H1 (cell line): ENCODE results near the gene PDZD2. TPM values are rescaled to one million over a fixed set of nuclear protein-coding genes. Genes with fewer than 3 reads are reported as not detected.

Experiments
- CTCF ChIA-PET: fragments of 300-600 bp; sonication (Branson Sonifier 250); formaldehyde crosslinking; loops from one replicate; lab custom pipeline; 2021; ENCODE audit not compliant: partially characterized antibody; lab: Charles Lee
- POLR2A ChIA-PET: fragments of 300-600 bp; sonication (Branson Sonifier 250); formaldehyde crosslinking; loops from one replicate; lab custom pipeline; 2021; ENCODE audit warnings: inconsistent platforms; ENCODE audit not compliant: partially characterized antibody; lab: Charles Lee
- DNase-seq, 2 experiments: peaks; one replicate each; pipeline versions ENCODE4 v3.0.0 to v3.0.0-alpha.2; 2010 to 2022; ENCODE audit warnings: low spot score in 2 of 2, low read depth in 1 of 2, mixed read lengths in 1 of 2
- FAIRE-seq: peaks from 2 replicates; lab custom pipeline; 2011; peaks lifted over from hg19 to GRCh38; lab: Jason Lieb, UNC
- H2AFZ ChIP-seq: 2 replicates; pipeline ENCODE4 v1.8.1; 2012; ENCODE audit warnings: low read length, inconsistent platforms
- H2AK5ac ChIP-seq: 2 replicates; pipeline ENCODE4 v1.6.1; 2013; ENCODE audit warnings: low read depth, low read length
- H2BK120ac ChIP-seq: replicated peaks from 2 replicates; pipeline ENCODE3; 2013; ENCODE audit warnings: low read depth, low read length, inconsistent platforms
- H2BK12ac ChIP-seq: 2 replicates; pipeline ENCODE4 v1.6.1; 2013; ENCODE audit warnings: low read depth, low read length
- H2BK15ac ChIP-seq: 2 replicates; pipeline ENCODE4 v1.6.1; 2013; ENCODE audit warnings: low read length
- H2BK20ac ChIP-seq: 2 replicates; pipeline ENCODE4 v1.6.1; 2013; ENCODE audit warnings: low read length
- H2BK5ac ChIP-seq: 2 replicates; pipeline ENCODE4 v1.6.1; 2013; ENCODE audit warnings: low read depth, low read length
- H3K14ac ChIP-seq: 2 replicates; pipeline ENCODE4 v1.6.1; 2013; ENCODE audit warnings: inconsistent platforms; ENCODE audit not compliant: insufficient read length
- H3K18ac ChIP-seq: 2 replicates; pipeline ENCODE4 v1.6.1; 2013; ENCODE audit warnings: low read length; ENCODE audit errors: extremely low read depth
- H3K23ac ChIP-seq: 2 replicates; pipeline ENCODE4 v1.6.1; 2013; ENCODE audit warnings: inconsistent platforms; ENCODE audit not compliant: insufficient read length
- H3K23me2 ChIP-seq: 2 replicates; pipeline ENCODE4 v1.6.1; 2013; ENCODE audit warnings: low read depth, low read length
- H3K27ac ChIP-seq: 2 replicates; pipeline ENCODE4 v1.6.1; 2011; ENCODE audit warnings: low read depth, low read length, inconsistent platforms
- H3K27me3 ChIP-seq, 4 experiments: replicated peaks in 1 of 4; 1 replicate in 1 of 4; 2 replicates in 3 of 4; pipeline versions ENCODE4 v1.6.1 to v1.8.1; 2011 to 2013; ENCODE audit warnings: low read length in 3 of 4, mild to moderate bottlenecking in 3 of 4, inconsistent platforms in 2 of 4, mixed read lengths in 2 of 4, moderate library complexity in 1 of 4; ENCODE audit not compliant: control insufficient read depth in 3 of 4, insufficient read depth in 3 of 4; ENCODE audit errors: extremely low read depth in 1 of 4
- H3K36me3 ChIP-seq, 4 experiments: 2 replicates each; pipeline versions ENCODE4 v1.6.1 to v1.8.1; 2011 to 2013; ENCODE audit warnings: mild to moderate bottlenecking in 4 of 4, low read length in 3 of 4, moderate library complexity in 2 of 4, control low read depth in 1 of 4, inconsistent platforms in 1 of 4; ENCODE audit not compliant: insufficient read depth in 4 of 4, control insufficient read depth in 2 of 4
- H3K4ac ChIP-seq: replicated peaks from 2 replicates; pipeline ENCODE3; 2013; ENCODE audit warnings: low read length, low read depth, mixed read lengths, inconsistent platforms; ENCODE audit not compliant: insufficient read length
- H3K4me1 ChIP-seq, 4 experiments: replicated peaks in 1 of 4; 1 replicate in 1 of 4; 2 replicates in 3 of 4; pipeline versions ENCODE4 v1.6.1 to v1.8.1; 2011 to 2013; ENCODE audit warnings: low read length in 3 of 4, inconsistent platforms in 2 of 4, mixed read lengths in 1 of 4; ENCODE audit not compliant: insufficient read depth in 4 of 4, control insufficient read depth in 3 of 4
- H3K4me2 ChIP-seq, 2 experiments: 2 replicates each; pipeline versions ENCODE4 v1.6.1 to v1.8.1; 2011 to 2013; ENCODE audit warnings: low read depth in 2 of 2, low read length in 2 of 2, control low read depth in 1 of 2, inconsistent platforms in 1 of 2, mild to moderate bottlenecking in 1 of 2; ENCODE audit not compliant: insufficient read depth in 1 of 2
- H3K4me3 ChIP-seq, 4 experiments: fragments of 200-600, 300-600 bp in 1 of 4; sonication (generic), shearing (Covaris generic), sonication (Bioruptor Twin) in 1 of 4; 2 replicates each; pipeline versions ENCODE4 v1.5.1 to v1.8.1; 2011 to 2016; ENCODE audit warnings: low read length in 4 of 4, low read depth in 3 of 4, control low read depth in 2 of 4, inconsistent platforms in 2 of 4, mild to moderate bottlenecking in 2 of 4, mixed read lengths in 1 of 4, moderate library complexity in 1 of 4; ENCODE audit not compliant: insufficient read depth in 2 of 4; ENCODE audit errors: extremely low read depth in 1 of 4
- H3K56ac ChIP-seq: replicated peaks from 2 replicates; pipeline ENCODE3; 2013; ENCODE audit warnings: low read depth, mild to moderate bottlenecking, mixed read lengths, low read length, inconsistent platforms; ENCODE audit not compliant: insufficient read length
- H3K79me1 ChIP-seq: 2 replicates; pipeline ENCODE4 v1.6.1; 2013; ENCODE audit warnings: low read depth, low read length, control low read depth
- H3K79me2 ChIP-seq, 2 experiments: 2 replicates each; pipeline versions ENCODE4 v1.6.1 to v1.8.1; 2012 to 2013; ENCODE audit warnings: low read length in 2 of 2, mild to moderate bottlenecking in 2 of 2, inconsistent platforms in 1 of 2; ENCODE audit not compliant: insufficient read depth in 2 of 2, control insufficient read depth in 1 of 2
- H3K9ac ChIP-seq, 4 experiments: replicated peaks in 1 of 4; 1 replicate in 1 of 4; 2 replicates in 3 of 4; pipeline versions ENCODE4 v1.6.1 to v1.8.1; 2011 to 2013; ENCODE audit warnings: low read depth in 3 of 4, low read length in 3 of 4, control low read depth in 2 of 4, mild to moderate bottlenecking in 2 of 4, moderate library complexity in 2 of 4, inconsistent platforms in 1 of 4; ENCODE audit errors: extremely low read depth in 1 of 4
- H3K9me3 ChIP-seq, 2 experiments: 2 replicates each; pipeline versions ENCODE4 v1.6.1 to v1.8.1; 2012 to 2013; ENCODE audit warnings: mild to moderate bottlenecking in 2 of 2, moderate library complexity in 2 of 2, control low read depth in 1 of 2, inconsistent platforms in 1 of 2, low read depth in 1 of 2, low read length in 1 of 2, mixed read lengths in 1 of 2; ENCODE audit not compliant: insufficient read depth in 2 of 2
- H4K20me1 ChIP-seq, 2 experiments: replicated peaks in 1 of 2; 2 replicates each; pipeline versions ENCODE3 to v1.8.1; 2011 to 2013; ENCODE audit warnings: inconsistent platforms in 2 of 2, low read length in 2 of 2, mild to moderate bottlenecking in 1 of 2; ENCODE audit not compliant: insufficient read depth in 2 of 2, control insufficient read depth in 1 of 2
- H4K5ac ChIP-seq: 2 replicates; pipeline ENCODE4 v1.6.1; 2013; ENCODE audit warnings: low read length, low read depth, mixed read lengths, inconsistent platforms; ENCODE audit not compliant: insufficient read length
- H4K8ac ChIP-seq: 2 replicates; pipeline ENCODE4 v1.8.0; 2013; ENCODE audit warnings: mild to moderate bottlenecking, moderate library complexity, low read length, inconsistent platforms; ENCODE audit not compliant: insufficient read depth; ENCODE audit errors: extremely low read depth
- H4K91ac ChIP-seq: replicated peaks from 2 replicates; pipeline ENCODE3; 2013; ENCODE audit warnings: low read length, mixed read lengths, inconsistent platforms; ENCODE audit not compliant: insufficient read length
- FOSL1 ChIP-seq: IDR thresholded peaks from 2 replicates; pipeline ENCODE4 v1.6.1; 2011; ENCODE audit warnings: mild to moderate bottlenecking, low read depth, low read length, moderate library complexity; ENCODE audit not compliant: insufficient read depth
- WGBS, 2 experiments: shearing (Covaris generic) in 1 of 2; methylation state at CpG; one replicate each; pipeline versions ENCODE4 v1.1.6 to v1.1.7; 2013 to 2015; ENCODE audit warnings: low lambda C conversion rate in 2 of 2, mixed read lengths in 2 of 2, inconsistent platforms in 1 of 2, low coverage in 1 of 2, missing lambda C conversion rate in 1 of 2; ENCODE audit not compliant: insufficient replicate concordance in 2 of 2, insufficient coverage in 1 of 2, insufficient read length in 1 of 2; ENCODE audit errors: extremely low coverage in 1 of 2, missing lambda C conversion rate in 1 of 2; 5-methylcytosine and 5-hydroxymethylcytosine counted together
- polyA plus RNA-seq, 7 experiments: library from polyadenylated mRNA; depleted of rRNA in 3 of 7; stranded (reverse) in 5 of 7; unstranded in 2 of 7; fragments of >200 nt in 5 of 7; fragments of 200-250 nt in 2 of 7; gene quantifications; 1 replicate in 5 of 7; 2 replicates in 1 of 7; 4 replicates in 1 of 7; pipeline versions ENCODE4 v1.2.1 to v1.2.3, GENCODE V29; 2011 to 2013; ENCODE audit warnings: missing spikeins in 2 of 7, mixed read lengths in 2 of 7
- total RNA-seq: library from RNA; stranded (reverse); fragmentation: NEBNext Ultra II Directional; extraction: Animal tissue kit (Norgen Biotek cat#: 25700); gene quantifications from 2 replicates; pipeline ENCODE4 v1.2.1, GENCODE V29; 2021

Gene PDZD2
- total and polyA plus RNA-seq, 2 of the 8 experiments (the other 6 are each of a cell fraction or from before 2014, with no cell fraction given) = 1.2 to 6.8 TPM

- Histone ChIP-seq H3K18ac (no peak overlapping the region; the same call in 1 of the 2 replicates), H3K23ac (no peak overlapping the region), H3K4ac (no peak overlapping the region), H4K8ac (no peak overlapping the region), H2BK20ac (no peak overlapping the region), H4K91ac (no peak overlapping the region), H3K23me2 (0 out of 2 replicates have a peak, but pooled peaks cover 2% of the 10 kb centered on the region), H3K79me1 (no peaks in the 10 kb centered on the region), H3K56ac (no peak overlapping the region), H2AK5ac (no peak overlapping the region), H4K5ac (no peak overlapping the region), H2BK15ac (no peak overlapping the region), H2BK12ac (0 out of 2 replicates have a peak overlapping the region, but pooled peaks have one; percentile 39), H3K4me2 (no peak overlapping the region), H3K4me1 (peaks cover 5 to 12% (median 8%) of the 10 kb centered on the region in 4 experiments; a peak in 6 of 7 replicates), H2BK120ac (no peak overlapping the region), H3K9ac (no peak overlapping the region), H3K36me3 (no peaks in the 10 kb centered on the region), H3K4me3 (no peak overlapping the region), H3K9me3 (no peaks in the 10 kb centered on the region), H4K20me1 (peaks cover 0 to 2% of the 10 kb centered on the region in 2 experiments), H3K27ac (no peak overlapping the region), H2AFZ (no peak overlapping the region), H3K14ac (no peak overlapping the region), H3K79me2 (no peaks in the 10 kb centered on the region), H3K27me3 (peaks cover 4 to 22% (median 17%) of the 10 kb centered on the region in 4 experiments; a peak in 6 of 7 replicates), H2BK5ac (no peak overlapping the region)
- CTCF ChIA-PET = interaction anchor here (0.7 kb wide), 1 partner anchor 1787 kb away, joined by 4 read pairs; no protein-coding TSS in a partner anchor
- no peak for DNase-seq
- no peak for TF ChIP-seq FOSL1
- no peak for FAIRE-seq
- 76% methylated on average over 3 of the region's 3 CpGs; no CpG with 5 or more reads in 1 of the 2 experiments for WGBS, 2 experiments
- POLR2A ChIA-PET = interaction anchor here (0.6 kb wide), 1 partner anchor 221 kb away, joined by 3 read pairs; no protein-coding TSS in a partner anchor
These were observed 112.7 kb downstream of the PDZD2 start for GRCh38 chr5:31751610-31752009.
